ENCODE results near the gene PRKCI. TPM values are rescaled to one million over a fixed set of nuclear protein-coding genes. Genes with fewer than 3 reads are reported as not detected.

The PRKCI gene
- polyA plus RNA-seq, 1 donor from 2014 or later = 70.8 TPM

GRCh38 chr3:170270282-170270881 is 48.2 kb downstream of the PRKCI start:
- Histone ChIP-seq H3K4me3 (ENCODE audit: low read length) (no peak overlapping the region), H2AFZ (ENCODE audit: low read depth, low read length) (no peak overlapping the region), H3K9ac (ENCODE audit: low read length) (no peak overlapping the region), H3K4me2 (ENCODE audit: low read length) (no peak overlapping the region), H3K36me3 (ENCODE audit: insufficient read depth, low read length) (no peaks in the 10 kb centered on the region), H3K79me2 (replicated peaks; ENCODE audit: insufficient read depth, low read length) (no peaks in the 10 kb centered on the region), H3K27ac (ENCODE audit: low read length) (no peak overlapping the region), H3K9me2 (ENCODE audit: insufficient read depth, low read length) (no peaks in the 10 kb centered on the region), H4K20me1 (ENCODE audit: insufficient read depth) (no peaks in the 10 kb centered on the region), H3K27me3 (ENCODE audit: insufficient read depth, low read depth, low read length) (no peaks in the 10 kb centered on the region), H3K9me3 (ENCODE audit: low read length) (no peaks in the 10 kb centered on the region), H3F3A (ENCODE audit: insufficient read depth, low read length, poor library complexity, severe bottlenecking) (no peaks in the 10 kb centered on the region)
- no peak for TF ChIP-seq MXI1 (conservative IDR thresholded peaks at IDR 0.05; ENCODE audit: poor library complexity, severe bottlenecking)
- TF ChIP-seq EP300 (conservative IDR thresholded peaks at IDR 0.05; ENCODE audit: poor library complexity, severe bottlenecking) = no peak
- no peak for TF ChIP-seq RAD21 (conservative IDR thresholded peaks at IDR 0.05)
- TF ChIP-seq EZH2 (IDR thresholded peaks at IDR 0.05; ENCODE audit: borderline replicate concordance, insufficient read depth, low read length, poor library complexity, severe bottlenecking) = no peak
- TF ChIP-seq SMC3 (conservative IDR thresholded peaks at IDR 0.05; ENCODE audit: poor library complexity) = no peak
- no peak for TF ChIP-seq REST (IDR thresholded peaks at IDR 0.05; ENCODE audit: borderline replicate concordance)
- TF ChIP-seq POLR2AphosphoS5 (IDR thresholded peaks at IDR 0.05) = no peak
- no peak for TF ChIP-seq TAF1 (IDR thresholded peaks at IDR 0.05; ENCODE audit: low read depth)
- TF ChIP-seq, protein P1, sequence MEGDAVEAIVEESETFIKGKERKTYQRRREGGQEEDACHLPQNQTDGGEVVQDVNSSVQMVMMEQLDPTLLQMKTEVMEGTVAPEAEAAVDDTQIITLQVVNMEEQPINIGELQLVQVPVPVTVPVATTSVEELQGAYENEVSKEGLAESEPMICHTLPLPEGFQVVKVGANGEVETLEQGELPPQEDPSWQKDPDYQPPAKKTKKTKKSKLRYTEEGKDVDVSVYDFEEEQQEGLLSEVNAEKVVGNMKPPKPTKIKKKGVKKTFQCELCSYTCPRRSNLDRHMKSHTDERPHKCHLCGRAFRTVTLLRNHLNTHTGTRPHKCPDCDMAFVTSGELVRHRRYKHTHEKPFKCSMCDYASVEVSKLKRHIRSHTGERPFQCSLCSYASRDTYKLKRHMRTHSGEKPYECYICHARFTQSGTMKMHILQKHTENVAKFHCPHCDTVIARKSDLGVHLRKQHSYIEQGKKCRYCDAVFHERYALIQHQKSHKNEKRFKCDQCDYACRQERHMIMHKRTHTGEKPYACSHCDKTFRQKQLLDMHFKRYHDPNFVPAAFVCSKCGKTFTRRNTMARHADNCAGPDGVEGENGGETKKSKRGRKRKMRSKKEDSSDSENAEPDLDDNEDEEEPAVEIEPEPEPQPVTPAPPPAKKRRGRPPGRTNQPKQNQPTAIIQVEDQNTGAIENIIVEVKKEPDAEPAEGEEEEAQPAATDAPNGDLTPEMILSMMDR (IDR thresholded peaks at IDR 0.05; ENCODE audit: poor library complexity, severe bottlenecking) = no peak

DNA sequence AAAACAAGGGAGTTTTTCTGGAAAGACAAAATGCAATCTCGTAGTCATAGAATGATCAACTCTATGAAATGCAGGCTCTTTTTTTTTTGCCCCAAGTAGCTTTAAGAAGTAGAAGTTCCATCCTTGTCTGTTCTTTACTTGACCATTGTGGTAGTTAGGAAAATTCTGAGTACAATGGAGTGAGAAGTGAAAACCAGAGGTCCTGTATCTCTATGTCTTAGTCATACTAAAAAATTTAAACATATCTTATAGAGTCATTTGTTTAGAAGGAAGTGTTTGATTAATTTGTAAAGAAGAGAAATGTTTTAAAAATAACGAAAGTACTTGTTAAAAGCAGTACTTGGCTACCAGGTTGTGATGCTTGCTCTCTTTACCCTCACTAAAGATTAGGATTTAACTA is 52.4 kb downstream of the PRKCI start:
- H2AFZ ChIP-seq (ENCODE audit: low read depth, low read length) = no peak overlapping the region
- H4K20me1 ChIP-seq (ENCODE audit: insufficient read depth) = no peaks in the 10 kb centered on the region
- H3K79me2 ChIP-seq (replicated peaks; ENCODE audit: insufficient read depth, low read length) = no peaks in the 10 kb centered on the region
- no peak overlapping the region for H3K9ac ChIP-seq (ENCODE audit: low read length)
- H3F3A ChIP-seq (ENCODE audit: insufficient read depth, low read length, poor library complexity, severe bottlenecking) = no peaks in the 10 kb centered on the region
- TF ChIP-seq EP300 (conservative IDR thresholded peaks at IDR 0.05; ENCODE audit: poor library complexity, severe bottlenecking) (no peak), RAD21 (conservative IDR thresholded peaks at IDR 0.05) (no peak), MXI1 (conservative IDR thresholded peaks at IDR 0.05; ENCODE audit: poor library complexity, severe bottlenecking) (no peak), REST (IDR thresholded peaks at IDR 0.05; ENCODE audit: borderline replicate concordance) (no peak)
- no peaks in the 10 kb centered on the region for H3K36me3 ChIP-seq (ENCODE audit: insufficient read depth, low read length)
- no peak overlapping the region for H3K4me3 ChIP-seq (ENCODE audit: low read length)
- no peaks in the 10 kb centered on the region for H3K9me3 ChIP-seq (ENCODE audit: low read length)
- no peaks in the 10 kb centered on the region for H3K27me3 ChIP-seq (ENCODE audit: insufficient read depth, low read depth, low read length)
- H3K4me2 ChIP-seq (ENCODE audit: low read length) = no peak overlapping the region
- no peaks in the 10 kb centered on the region for H3K9me2 ChIP-seq (ENCODE audit: insufficient read depth, low read length)
- H3K27ac ChIP-seq (ENCODE audit: low read length) = no peak overlapping the region

All from neural cell (in vitro differentiated cells).